WTC11 (cell line): ENCODE results near the gene U2AF1L4.

Experiments
- ELF4 ChIP-seq: sonication (generic); formaldehyde crosslinking; IDR thresholded peaks from 2 replicates; pipeline ENCODE4 v1.8.1; 2022; ENCODE audit warnings: low read depth, mild to moderate bottlenecking, moderate library complexity, missing genetic modification reagents
- FOXP1 ChIP-seq: sonication (generic); formaldehyde crosslinking; IDR thresholded peaks from 2 replicates; pipeline ENCODE4 v1.8.0; 2022; ENCODE audit warnings: missing genetic modification reagents, mild to moderate bottlenecking, moderate library complexity, borderline replicate concordance
- NR2C2 ChIP-seq: sonication (generic); formaldehyde crosslinking; IDR thresholded peaks from 2 replicates; pipeline ENCODE4 v1.8.0; 2022; ENCODE audit warnings: mild to moderate bottlenecking, missing genetic modification reagents
- TCF7 ChIP-seq: sonication (generic); formaldehyde crosslinking; IDR thresholded peaks from 2 replicates; pipeline ENCODE4 v1.8.0; 2022; ENCODE audit warnings: mild to moderate bottlenecking, low read depth, missing genetic modification reagents, moderate library complexity
- ZBTB21 ChIP-seq: sonication (generic); formaldehyde crosslinking; IDR thresholded peaks from 2 replicates; pipeline ENCODE4 v1.8.1; 2023; ENCODE audit warnings: mild to moderate bottlenecking, missing genetic modification reagents, borderline replicate concordance
- ZNF423 ChIP-seq: fragments of 250-450 bp; sonication (Bioruptor Pico); IDR thresholded peaks from 2 replicates; pipeline ENCODE4 v2.1.2; 2022; ENCODE audit warnings: mild to moderate bottlenecking, moderate library complexity
- TF ChIP-seq, protein P1 (sequence below): fragments of 200-600 bp; IDR thresholded peaks from 2 replicates; pipeline ENCODE4 v1.8.0; 2022; ENCODE audit warnings: antibody characterized with exemption
- TF ChIP-seq, protein P2 (sequence below): sonication (generic); formaldehyde crosslinking; conservative IDR thresholded peaks from 2 replicates; pipeline ENCODE4 v1.8.1; 2022; ENCODE audit warnings: mild to moderate bottlenecking, missing genetic modification reagents
- TF ChIP-seq, protein P3 (sequence below): sonication (generic); formaldehyde crosslinking; IDR thresholded peaks from 2 replicates; pipeline ENCODE4 v1.8.1; 2023; ENCODE audit warnings: mild to moderate bottlenecking, missing genetic modification reagents

DNA sequence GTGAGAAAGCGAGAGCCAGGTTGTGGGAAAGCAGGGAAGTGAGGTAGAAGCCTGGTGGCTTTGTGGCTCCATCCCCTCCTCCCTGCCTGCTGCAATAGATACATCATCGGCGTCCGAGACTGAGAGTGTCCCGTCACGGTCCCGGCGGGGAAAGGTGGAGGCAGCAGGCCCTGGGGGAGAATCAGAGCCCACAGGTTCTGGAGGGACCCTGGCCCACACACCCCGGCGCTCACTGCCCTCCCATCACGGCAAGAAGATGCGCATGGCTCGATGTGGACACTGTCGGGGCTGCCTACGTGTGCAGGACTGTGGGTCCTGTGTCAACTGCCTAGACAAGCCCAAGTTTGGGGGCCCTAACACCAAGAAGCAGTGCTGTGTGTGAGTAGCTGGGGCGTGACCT is 22.3 kb downstream of the U2AF1L4 start:
- TF ChIP-seq, protein P1, sequence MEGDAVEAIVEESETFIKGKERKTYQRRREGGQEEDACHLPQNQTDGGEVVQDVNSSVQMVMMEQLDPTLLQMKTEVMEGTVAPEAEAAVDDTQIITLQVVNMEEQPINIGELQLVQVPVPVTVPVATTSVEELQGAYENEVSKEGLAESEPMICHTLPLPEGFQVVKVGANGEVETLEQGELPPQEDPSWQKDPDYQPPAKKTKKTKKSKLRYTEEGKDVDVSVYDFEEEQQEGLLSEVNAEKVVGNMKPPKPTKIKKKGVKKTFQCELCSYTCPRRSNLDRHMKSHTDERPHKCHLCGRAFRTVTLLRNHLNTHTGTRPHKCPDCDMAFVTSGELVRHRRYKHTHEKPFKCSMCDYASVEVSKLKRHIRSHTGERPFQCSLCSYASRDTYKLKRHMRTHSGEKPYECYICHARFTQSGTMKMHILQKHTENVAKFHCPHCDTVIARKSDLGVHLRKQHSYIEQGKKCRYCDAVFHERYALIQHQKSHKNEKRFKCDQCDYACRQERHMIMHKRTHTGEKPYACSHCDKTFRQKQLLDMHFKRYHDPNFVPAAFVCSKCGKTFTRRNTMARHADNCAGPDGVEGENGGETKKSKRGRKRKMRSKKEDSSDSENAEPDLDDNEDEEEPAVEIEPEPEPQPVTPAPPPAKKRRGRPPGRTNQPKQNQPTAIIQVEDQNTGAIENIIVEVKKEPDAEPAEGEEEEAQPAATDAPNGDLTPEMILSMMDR: no peak
- TF ChIP-seq, protein P2, sequence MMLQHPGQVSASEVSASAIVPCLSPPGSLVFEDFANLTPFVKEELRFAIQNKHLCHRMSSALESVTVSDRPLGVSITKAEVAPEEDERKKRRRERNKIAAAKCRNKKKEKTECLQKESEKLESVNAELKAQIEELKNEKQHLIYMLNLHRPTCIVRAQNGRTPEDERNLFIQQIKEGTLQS: no peak
- TF ChIP-seq, protein P3, sequence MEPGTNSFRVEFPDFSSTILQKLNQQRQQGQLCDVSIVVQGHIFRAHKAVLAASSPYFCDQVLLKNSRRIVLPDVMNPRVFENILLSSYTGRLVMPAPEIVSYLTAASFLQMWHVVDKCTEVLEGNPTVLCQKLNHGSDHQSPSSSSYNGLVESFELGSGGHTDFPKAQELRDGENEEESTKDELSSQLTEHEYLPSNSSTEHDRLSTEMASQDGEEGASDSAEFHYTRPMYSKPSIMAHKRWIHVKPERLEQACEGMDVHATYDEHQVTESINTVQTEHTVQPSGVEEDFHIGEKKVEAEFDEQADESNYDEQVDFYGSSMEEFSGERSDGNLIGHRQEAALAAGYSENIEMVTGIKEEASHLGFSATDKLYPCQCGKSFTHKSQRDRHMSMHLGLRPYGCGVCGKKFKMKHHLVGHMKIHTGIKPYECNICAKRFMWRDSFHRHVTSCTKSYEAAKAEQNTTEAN (CRISPR knock-in tag): no peak
- TF ChIP-seq FOXP1: no peak
- TF ChIP-seq NR2C2: no peak
- TF ChIP-seq ELF4 (CRISPR knock-in tag): no peak
- TF ChIP-seq ZBTB21: no peak
- no peak for TF ChIP-seq TCF7 (CRISPR knock-in tag)
- TF ChIP-seq ZNF423 (CRISPR knock-in tag): no peak
